ENCODE results near the gene TADA3.

The TADA3 gene

DNA sequence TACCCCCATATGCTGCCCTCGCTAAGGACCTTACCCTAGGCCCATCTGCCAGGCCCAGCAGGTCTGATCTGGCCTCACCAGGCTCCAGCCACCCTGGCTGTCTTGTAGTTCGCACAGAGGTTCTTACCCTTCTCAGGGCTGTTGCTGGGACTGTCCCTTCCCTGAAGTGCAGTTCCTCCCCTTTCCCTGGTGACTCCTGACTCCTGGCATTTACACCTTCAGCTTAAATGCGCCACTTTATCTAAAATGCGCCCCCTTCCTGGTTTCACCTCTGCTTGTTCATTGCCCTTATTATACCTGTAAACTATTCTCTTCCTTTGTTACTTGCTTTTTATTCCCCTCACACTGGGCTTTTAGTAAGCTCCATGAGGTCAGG, 17.0 kb upstream of the TADA3 start:
- TF ChIP-seq, protein P1, sequence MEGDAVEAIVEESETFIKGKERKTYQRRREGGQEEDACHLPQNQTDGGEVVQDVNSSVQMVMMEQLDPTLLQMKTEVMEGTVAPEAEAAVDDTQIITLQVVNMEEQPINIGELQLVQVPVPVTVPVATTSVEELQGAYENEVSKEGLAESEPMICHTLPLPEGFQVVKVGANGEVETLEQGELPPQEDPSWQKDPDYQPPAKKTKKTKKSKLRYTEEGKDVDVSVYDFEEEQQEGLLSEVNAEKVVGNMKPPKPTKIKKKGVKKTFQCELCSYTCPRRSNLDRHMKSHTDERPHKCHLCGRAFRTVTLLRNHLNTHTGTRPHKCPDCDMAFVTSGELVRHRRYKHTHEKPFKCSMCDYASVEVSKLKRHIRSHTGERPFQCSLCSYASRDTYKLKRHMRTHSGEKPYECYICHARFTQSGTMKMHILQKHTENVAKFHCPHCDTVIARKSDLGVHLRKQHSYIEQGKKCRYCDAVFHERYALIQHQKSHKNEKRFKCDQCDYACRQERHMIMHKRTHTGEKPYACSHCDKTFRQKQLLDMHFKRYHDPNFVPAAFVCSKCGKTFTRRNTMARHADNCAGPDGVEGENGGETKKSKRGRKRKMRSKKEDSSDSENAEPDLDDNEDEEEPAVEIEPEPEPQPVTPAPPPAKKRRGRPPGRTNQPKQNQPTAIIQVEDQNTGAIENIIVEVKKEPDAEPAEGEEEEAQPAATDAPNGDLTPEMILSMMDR (IDR thresholded peaks at IDR 0.05; ENCODE audit: low read depth, low read length): no peak
- no peak for DNase-seq (ENCODE audit: extremely low read depth, low read depth)

DNA sequence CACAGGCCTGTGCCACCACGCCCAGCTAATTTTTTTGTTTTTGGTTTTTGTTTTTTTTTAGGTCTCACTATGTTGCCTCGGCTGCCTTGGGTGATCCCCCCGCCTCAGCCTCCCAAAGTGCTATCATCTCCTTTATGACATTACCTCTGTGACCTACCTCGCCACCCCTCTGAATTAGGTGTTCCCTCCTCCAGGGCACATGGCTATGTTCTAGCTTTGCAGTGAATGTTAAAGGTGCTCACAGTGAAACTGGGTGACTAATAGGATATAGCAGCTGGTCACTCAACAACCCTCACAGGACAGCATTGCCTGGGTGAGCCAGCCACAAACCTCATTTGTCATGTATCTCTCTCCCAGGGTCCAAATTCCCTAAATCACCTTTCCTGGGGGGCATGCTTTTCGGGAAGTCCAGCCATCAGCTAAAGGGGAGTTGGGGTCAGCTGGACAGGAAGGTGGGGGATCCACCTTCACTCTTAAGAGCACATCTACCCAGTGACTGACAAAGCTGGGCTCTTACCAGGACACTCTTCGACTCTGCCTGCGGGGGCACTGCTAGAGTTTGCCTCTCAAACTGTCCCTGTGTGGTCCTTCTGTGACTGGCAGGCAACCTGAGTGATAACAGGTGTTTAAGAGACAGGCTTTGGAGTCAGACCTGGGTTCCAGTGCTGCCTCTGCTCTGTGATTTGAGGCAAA, 16.2 kb upstream of the TADA3 start:
- no peak for DNase-seq (ENCODE audit: extremely low read depth, low read depth)
- TF ChIP-seq, protein P1 (IDR thresholded peaks at IDR 0.05; ENCODE audit: low read depth, low read length): peak; percentile 28

DNA sequence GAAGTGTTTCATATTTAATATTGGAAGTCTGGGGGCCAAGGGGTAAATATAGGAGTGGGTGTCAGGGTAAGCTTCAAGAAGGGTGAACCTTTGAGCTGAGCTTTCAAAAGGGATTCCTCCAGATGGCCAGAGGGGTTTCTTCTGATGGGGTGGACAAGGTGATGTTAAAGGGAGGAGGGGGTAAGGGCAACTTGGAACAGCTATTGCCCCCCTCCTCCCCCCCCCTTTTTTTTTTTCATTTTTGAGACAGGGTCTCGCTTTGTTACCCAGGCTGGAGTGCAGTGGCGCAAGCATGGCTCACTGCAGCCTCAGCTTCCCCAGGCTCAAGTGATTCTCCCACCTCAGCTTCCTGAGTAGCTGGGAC, 15.7 kb upstream of the TADA3 start:
- DNase-seq (ENCODE audit: extremely low read depth, low read depth): no peak
- TF ChIP-seq, protein P1 (IDR thresholded peaks at IDR 0.05; ENCODE audit: low read depth, low read length): no peak

DNA sequence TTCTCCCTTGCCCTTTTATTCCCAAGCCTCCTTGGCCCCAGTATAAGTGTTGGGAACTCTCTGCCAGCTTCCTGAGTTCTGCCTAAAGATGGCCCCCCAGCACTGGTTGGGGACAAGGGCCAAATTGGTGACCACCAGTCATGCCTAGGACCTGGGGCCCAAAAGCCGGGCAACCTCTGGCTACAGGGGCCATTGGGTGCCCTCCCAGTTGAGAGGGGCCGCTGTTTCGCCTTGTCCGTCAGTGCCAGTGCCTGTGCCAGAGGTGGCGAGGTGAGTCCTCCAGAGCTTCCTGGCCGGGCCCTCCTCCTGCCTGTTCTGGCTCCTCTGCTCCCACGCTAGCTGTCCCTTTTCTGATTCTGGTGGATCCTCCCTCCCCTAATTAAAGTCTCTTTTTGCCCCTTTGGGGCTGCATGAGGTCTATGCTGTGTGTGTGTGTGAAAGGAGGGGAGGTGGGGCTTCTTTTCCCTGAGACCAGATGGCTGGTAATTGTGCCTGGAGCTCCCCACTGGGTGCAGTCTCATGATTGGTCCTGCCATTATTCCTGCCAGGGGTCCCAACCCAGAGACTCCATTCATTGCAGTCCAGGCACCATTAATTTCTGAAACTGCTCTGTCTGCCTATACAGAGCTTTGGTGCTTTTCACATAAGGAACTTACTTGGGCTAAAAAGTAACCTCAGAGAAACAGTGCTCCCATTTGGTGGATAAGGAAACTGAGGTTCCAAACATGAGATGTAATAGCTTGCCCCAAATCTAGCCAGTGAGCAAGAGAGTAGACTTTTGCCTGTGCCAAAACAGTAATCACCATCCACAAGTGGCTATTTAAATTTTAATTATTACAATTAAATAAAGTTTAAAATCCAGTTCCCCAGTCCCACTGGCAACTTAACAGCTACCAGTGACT, 14.7 kb upstream of the TADA3 start:
- TF ChIP-seq, protein P1 (IDR thresholded peaks at IDR 0.05; ENCODE audit: low read depth, low read length): no peak
- DNase-seq (ENCODE audit: extremely low read depth, low read depth): no peak

DNA sequence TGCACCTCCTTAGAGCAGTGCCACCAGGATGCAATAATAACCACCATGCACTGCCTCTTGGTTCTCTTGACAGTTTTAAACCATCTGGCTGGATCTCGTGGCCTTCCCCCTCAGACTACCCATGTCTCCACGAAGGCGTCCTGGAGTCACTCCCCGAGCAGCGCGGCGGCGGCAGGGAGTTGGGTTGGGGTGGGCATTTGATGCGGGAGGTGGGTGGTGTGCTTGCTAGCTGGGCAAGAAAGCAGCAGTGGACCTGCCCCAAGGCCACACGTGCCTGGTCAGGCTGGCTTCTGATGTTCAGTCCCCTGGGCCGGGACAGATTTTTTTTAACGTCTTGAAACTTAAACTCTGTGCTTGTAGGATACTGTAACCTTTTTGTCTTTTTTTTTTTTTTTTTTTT, 13.9 kb upstream of the TADA3 start:
- DNase-seq (ENCODE audit: extremely low read depth, low read depth): no peak
- TF ChIP-seq, protein P1 (IDR thresholded peaks at IDR 0.05; ENCODE audit: low read depth, low read length): no peak

DNA sequence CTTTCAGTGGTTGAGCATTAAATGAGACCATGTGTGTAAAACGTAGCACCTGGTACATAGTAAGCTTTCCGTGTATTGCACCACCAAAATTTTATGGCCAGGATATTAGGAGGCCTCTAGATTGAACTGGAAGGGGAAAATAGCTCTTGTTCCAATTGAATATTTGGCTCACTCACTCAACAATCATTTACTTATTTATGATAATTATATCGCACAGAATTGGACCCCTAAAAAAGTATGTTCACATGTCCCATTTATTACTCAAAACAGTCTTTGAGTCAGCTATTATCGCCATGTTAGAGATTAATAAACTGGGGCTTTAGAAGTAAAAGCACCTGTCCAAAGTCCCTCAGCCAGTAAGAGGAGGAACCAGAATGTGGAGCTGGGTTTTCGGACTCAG, 12.7 kb upstream of the TADA3 start:
- TF ChIP-seq, protein P1 (IDR thresholded peaks at IDR 0.05; ENCODE audit: low read depth, low read length): no peak
- no peak for DNase-seq (ENCODE audit: extremely low read depth, low read depth)

DNA sequence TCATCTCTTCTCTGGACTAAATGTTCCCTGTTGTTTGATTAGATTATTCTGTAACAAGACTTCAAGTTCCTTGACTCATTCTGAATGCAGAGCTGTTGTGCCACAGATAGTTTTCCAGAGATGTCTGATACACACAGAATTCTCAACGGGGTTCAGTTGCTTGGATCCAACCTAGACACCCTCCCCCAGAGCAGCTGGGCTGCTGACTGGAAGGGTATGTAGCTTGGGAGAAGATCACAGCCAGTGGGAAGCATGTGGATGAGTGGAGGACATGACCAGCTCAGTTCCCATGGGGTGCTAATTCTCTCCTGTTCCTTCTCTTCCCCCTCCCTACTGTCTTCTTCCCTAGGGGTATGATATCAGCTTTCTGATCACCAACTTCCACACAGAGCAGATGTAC, 11.2 kb upstream of the TADA3 start:
- no peak for DNase-seq (ENCODE audit: extremely low read depth, low read depth)
- TF ChIP-seq, protein P1 (IDR thresholded peaks at IDR 0.05; ENCODE audit: low read depth, low read length): no peak

Data from AG09319 (cell line).